HepG2 (cell line): ENCODE measurements around the gene HK2. TPM values are rescaled to one million over a fixed set of nuclear protein-coding genes. Genes with fewer than 3 reads are reported as not detected.
A peak's percentile ranks its signal among the peaks of the same experiment; 100 is the strongest.

Experiments
- ASH2L ChIP-seq: fragments of 300-600, 200-600 bp; sonication (generic); IDR thresholded peaks from 2 replicates; pipeline ENCODE4 v1.7.0; 2017; ENCODE audit warnings: low read depth, mild to moderate bottlenecking, moderate library complexity, mixed read lengths, low read length; ENCODE audit not compliant: insufficient read length
- IRX3 ChIP-seq: sonication (generic); formaldehyde crosslinking; IDR thresholded peaks from 2 replicates; pipeline ENCODE4 v1.8.1; 2023; ENCODE audit warnings: mild to moderate bottlenecking, low read depth, missing genetic modification reagents, borderline replicate concordance
- NCOA2 ChIP-seq: sonication (generic); formaldehyde crosslinking; IDR thresholded peaks from 2 replicates; pipeline ENCODE4 v1.8.0; 2022; ENCODE audit warnings: inconsistent platforms
- REPIN1 ChIP-seq: sonication (generic); formaldehyde crosslinking; IDR thresholded peaks from 2 replicates; pipeline ENCODE4 v1.8.0; 2022; ENCODE audit warnings: missing genetic modification reagents, low read depth, mild to moderate bottlenecking, borderline replicate concordance
- RFXANK ChIP-seq: IDR thresholded peaks from 2 replicates; pipeline ENCODE4 v1.6.1; 2016
- ZKSCAN5 ChIP-seq: sonication (generic); formaldehyde crosslinking; IDR thresholded peaks from 2 replicates; pipeline ENCODE4 v1.5.1; 2020; ENCODE audit warnings: mild to moderate bottlenecking, missing genetic modification reagents
- ZNF296 ChIP-seq: sonication (generic); formaldehyde crosslinking; conservative IDR thresholded peaks from 2 replicates; pipeline ENCODE4 v1.5.0; 2020; ENCODE audit warnings: mild to moderate bottlenecking, missing genetic modification reagents
- ZNF337 ChIP-seq: sonication (generic); formaldehyde crosslinking; IDR thresholded peaks from 2 replicates; pipeline ENCODE4 v1.5.1; 2020; ENCODE audit warnings: missing genetic modification reagents, low read depth, mild to moderate bottlenecking, borderline replicate concordance
- ZNF589 ChIP-seq: sonication (generic); formaldehyde crosslinking; conservative IDR thresholded peaks from 2 replicates; pipeline ENCODE4 v1.8.0; 2022; ENCODE audit warnings: mild to moderate bottlenecking, moderate library complexity, missing genetic modification reagents
- polyA plus RNA-seq, 8 experiments: library from polyadenylated mRNA; depleted of rRNA in 3 of 8; stranded (reverse) in 7 of 8; unstranded in 1 of 8; fragments of >200 nt; fragmentation: Illumina TruSeq in 4 of 8; extraction: Trizol in 4 of 8; gene quantifications; 2 replicates each; pipeline versions ENCODE4 v1.2.1 to v1.2.3, GENCODE V29; 2011 to 2016; ENCODE audit warnings: low read depth in 4 of 8, missing spikeins in 1 of 8, mixed read lengths in 1 of 8; ENCODE audit not compliant: insufficient read depth in 1 of 8
- total RNA-seq, 5 experiments: library from RNA; depleted of rRNA; stranded (reverse); fragments of >200 nt; fragmentation: Illumina TruSeq; extraction: Trizol; gene quantifications; 2 replicates each; pipeline ENCODE4 v1.2.3, GENCODE V29; 2016; ENCODE audit warnings: low read depth in 1 of 5
- TF ChIP-seq, protein P1 (sequence below): sonication (generic); formaldehyde crosslinking; IDR thresholded peaks from 2 replicates; pipeline ENCODE4; 2020; ENCODE audit warnings: missing genetic modification reagents, mild to moderate bottlenecking, borderline replicate concordance
- TF ChIP-seq, protein P2 (sequence below): sonication (generic); formaldehyde crosslinking; IDR thresholded peaks from 2 replicates; pipeline ENCODE4 v1.4.0; 2020; ENCODE audit warnings: missing genetic modification reagents, borderline replicate concordance

Gene HK2
- total and polyA plus RNA-seq, 2 of the 13 experiments (the other 11 are each of a cell fraction or from before 2014, with no cell fraction given), result 13.2 to 101 TPM

DNA sequence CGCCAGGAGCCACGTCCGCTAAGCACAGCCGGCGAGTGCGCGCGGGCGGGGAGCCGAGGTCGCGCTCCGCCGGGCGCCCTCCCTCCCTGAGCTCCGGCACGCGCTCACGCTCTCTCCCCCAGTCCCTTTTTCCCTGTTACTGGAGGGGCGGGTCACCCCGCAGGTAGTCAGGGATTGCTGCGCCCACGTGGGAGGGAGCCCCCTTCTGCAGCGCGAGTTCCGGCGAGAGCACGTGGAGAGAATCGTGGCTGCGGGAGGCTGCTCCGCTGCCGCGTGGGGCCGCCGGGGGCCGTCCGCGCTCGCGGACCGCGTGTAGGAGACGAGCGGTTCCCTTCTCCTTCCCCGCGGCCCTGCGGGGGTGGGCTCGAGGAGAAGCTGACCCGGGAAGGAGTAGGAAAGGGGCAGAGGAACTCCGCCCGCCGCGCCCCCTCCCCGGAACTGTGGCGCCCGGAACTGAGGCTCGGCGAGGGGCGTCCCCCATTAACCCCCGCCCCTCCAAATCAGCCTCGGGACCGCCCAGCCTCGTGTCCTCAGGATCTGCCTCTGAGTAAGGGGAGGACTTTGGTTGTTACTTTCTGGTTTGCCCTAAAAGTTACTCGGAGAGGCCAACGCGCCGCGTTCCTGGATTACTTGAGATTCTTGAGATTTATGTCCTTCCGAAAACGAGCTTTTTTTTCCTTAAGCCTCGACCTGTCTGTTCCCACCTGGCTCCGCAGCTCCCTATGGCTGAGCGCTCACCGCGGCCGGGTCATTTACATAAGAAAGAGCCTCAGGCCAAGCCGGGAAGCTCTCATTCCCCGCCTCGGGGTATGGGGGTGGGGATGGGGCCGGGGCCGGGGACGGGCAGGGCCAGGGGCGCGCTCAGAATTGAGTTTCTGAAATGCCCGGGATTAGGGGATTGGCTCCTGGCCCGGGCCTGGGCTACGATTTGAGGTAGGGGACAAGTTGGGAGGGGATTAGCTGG, 1.1 kb downstream of the HK2 start (continued):
- TF ChIP-seq ZNF337 (no peak), NCOA2 (CRISPR knock-in tag) (peak; percentile 15; the same call in 1 of the 2 replicates), ZKSCAN5 (no peak), REPIN1 (CRISPR knock-in tag) (no peak), ZNF296 (CRISPR knock-in tag) (0 out of 2 replicates have a peak, but pooled peaks have one; percentile 58), RFXANK (CRISPR knock-in tag) (no peak), IRX3 (CRISPR knock-in tag) (peak; percentile 84; the same call in 1 of the 2 replicates), ASH2L (no peak), ZNF589 (CRISPR knock-in tag) (no peak; the same call in 1 of the 2 replicates)
- TF ChIP-seq, protein P1, sequence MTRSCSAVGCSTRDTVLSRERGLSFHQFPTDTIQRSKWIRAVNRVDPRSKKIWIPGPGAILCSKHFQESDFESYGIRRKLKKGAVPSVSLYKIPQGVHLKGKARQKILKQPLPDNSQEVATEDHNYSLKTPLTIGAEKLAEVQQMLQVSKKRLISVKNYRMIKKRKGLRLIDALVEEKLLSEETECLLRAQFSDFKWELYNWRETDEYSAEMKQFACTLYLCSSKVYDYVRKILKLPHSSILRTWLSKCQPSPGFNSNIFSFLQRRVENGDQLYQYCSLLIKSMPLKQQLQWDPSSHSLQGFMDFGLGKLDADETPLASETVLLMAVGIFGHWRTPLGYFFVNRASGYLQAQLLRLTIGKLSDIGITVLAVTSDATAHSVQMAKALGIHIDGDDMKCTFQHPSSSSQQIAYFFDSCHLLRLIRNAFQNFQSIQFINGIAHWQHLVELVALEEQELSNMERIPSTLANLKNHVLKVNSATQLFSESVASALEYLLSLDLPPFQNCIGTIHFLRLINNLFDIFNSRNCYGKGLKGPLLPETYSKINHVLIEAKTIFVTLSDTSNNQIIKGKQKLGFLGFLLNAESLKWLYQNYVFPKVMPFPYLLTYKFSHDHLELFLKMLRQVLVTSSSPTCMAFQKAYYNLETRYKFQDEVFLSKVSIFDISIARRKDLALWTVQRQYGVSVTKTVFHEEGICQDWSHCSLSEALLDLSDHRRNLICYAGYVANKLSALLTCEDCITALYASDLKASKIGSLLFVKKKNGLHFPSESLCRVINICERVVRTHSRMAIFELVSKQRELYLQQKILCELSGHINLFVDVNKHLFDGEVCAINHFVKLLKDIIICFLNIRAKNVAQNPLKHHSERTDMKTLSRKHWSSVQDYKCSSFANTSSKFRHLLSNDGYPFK (CRISPR knock-in tag), result 0 out of 2 replicates have a peak, but pooled peaks have one; percentile 15
- TF ChIP-seq, protein P2, sequence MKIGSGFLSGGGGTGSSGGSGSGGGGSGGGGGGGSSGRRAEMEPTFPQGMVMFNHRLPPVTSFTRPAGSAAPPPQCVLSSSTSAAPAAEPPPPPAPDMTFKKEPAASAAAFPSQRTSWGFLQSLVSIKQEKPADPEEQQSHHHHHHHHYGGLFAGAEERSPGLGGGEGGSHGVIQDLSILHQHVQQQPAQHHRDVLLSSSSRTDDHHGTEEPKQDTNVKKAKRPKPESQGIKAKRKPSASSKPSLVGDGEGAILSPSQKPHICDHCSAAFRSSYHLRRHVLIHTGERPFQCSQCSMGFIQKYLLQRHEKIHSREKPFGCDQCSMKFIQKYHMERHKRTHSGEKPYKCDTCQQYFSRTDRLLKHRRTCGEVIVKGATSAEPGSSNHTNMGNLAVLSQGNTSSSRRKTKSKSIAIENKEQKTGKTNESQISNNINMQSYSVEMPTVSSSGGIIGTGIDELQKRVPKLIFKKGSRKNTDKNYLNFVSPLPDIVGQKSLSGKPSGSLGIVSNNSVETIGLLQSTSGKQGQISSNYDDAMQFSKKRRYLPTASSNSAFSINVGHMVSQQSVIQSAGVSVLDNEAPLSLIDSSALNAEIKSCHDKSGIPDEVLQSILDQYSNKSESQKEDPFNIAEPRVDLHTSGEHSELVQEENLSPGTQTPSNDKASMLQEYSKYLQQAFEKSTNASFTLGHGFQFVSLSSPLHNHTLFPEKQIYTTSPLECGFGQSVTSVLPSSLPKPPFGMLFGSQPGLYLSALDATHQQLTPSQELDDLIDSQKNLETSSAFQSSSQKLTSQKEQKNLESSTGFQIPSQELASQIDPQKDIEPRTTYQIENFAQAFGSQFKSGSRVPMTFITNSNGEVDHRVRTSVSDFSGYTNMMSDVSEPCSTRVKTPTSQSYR (CRISPR knock-in tag), result peak; percentile 32; the same call in 1 of the 2 replicates
- TF ChIP-seq, all 625 proteins: peak for 266
